Activated T-helper 9 cell treated with anti-CD3 and anti-CD28 coated beads, Interleukin-2, amount 50 U/mL, for 16 hours (primary cell): ENCODE measurements around the gene SFMBT2.
"Not testable (repeated sequence)": the region's sequence is repeated elsewhere in the genome, so short reads cannot be mapped to it uniquely, and the experiment has no call there.

Source experiments
- DNase-seq: peaks from one replicate; pipeline ENCODE4 v3.0.0-alpha.2; 2020; ENCODE audit warnings: low read depth

Gene SFMBT2

DNA sequence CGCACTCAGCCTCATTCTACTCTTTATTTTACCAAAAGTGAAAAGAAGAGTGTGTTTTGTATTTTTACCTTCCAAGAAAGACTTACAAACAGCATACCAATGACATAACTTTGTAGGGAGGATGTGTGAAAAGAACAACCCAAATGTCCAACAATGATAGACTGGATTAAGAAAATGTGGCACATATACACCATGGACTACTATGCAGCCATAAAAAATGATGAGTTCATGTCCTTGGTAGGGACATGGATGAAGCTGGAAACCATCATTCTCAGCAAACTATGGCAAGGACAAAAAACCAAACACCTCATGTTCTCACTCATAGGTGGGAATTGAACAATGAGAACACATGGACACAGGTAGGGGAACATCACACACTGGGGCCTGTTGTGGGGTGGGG, 228.5 kb downstream of the SFMBT2 start:
- DNase-seq, result not testable (repeated sequence)

DNA sequence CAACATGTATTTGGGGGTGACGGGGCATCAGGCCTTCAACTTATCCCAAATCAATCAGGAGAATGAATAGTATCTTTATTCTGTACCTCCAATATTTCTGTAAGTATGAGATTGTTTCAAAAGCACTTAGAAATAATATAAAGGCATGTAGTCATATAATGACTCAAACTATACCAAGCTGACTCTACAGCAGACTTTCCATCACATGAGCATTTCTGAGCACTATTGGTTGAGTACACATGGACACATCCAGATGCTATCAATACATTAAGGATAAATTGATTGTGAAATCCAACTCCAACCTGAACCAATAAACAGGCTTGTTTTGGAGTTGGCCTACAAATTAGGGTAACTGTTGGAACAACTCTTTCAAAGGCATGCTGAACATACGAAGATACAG, 229.4 kb downstream of the SFMBT2 start:
- no peak for DNase-seq

- DNase-seq, result no peak
Measured at GRCh38 chr10:7179536-7179935, 231.3 kb downstream of the SFMBT2 start.

GRCh38 chr10:7173948-7174347, 236.9 kb downstream of the SFMBT2 start:
- DNase-seq, result no peak

- no peak for DNase-seq
Measured at GRCh38 chr10:7171825-7172224, 239.0 kb downstream of the SFMBT2 start.

DNA sequence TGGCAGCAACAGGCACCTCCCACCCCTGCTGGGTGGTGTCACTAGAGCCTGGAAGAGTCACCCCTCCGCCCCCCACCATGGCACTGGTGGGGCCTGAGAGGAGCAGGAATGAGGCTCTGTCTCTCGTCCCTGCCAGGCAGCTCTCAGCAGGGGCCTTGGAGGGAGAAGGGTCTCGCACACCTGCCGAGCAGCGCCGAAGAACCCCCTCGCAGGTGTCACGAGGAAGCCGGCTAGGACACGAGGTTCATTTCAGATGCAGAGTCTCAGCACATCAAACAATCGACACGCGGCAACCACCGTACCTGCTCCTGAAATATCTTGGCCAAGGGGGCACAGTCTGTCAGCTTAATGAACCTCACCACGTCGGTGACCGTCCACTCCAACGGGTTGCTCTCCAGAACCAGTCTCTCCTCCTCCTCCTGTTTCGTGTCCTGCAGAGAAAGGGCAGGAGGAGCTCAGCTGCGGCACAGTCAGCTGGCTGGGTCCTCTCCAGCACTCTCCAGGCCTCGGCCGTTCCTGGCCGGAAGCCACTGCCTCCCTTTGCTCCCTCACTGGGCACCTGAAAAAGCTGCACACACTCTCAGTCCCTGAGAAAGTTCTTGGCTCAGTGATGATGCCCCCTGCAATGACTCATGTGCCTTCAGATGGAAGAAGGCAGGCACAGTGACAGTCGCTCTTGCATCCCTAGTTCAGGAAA, 240.1 kb downstream of the SFMBT2 start:
- no peak for DNase-seq

DNA sequence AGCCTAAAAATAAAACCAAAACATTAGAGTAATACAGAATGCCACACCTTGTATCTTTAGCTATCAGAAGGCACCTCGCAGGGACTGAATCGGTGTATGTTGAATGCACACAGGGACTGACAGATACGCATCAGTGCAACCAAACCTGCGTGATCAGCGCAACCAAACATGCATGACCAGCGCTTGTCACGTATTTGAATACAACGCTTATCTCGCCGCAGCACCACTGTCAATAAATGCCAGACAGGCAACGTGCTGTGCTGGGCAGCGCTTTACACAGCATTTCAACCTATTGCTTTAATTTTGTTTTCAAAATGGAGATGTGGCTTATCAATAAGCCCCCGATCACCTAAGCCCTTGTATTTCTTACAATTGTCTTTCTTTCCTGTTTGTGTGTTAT, 242.4 kb downstream of the SFMBT2 start:
- no peak for DNase-seq

DNA sequence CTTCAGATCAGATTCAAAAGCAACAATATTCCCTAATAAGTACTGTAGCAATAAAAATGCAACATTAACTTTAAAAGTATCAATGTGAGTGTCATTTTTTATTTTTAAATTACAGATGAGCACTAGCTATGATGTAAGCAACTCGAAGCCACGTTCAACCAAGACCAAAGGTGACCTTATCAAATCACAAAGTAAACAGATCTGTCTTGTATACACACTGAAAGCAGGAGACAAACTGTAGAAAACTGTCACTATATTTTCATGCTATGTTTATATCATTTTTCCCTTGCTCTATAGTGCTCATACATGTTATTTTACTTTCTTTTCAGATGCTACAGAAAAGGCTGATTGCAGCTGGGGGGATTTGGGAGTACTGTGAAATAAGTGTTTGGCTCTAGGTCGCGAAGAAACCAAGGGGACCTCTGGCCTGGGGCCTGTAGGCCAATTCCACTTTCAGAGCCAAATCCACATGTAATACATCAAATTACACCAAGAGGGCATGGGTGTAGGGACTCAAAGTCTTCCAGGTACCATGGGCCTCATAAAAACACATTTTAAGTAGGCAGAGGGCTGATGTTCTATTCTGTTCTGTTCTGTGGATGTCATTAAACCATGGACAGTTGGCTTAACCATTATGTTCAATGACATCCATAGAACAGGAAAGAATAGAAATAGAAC, 245.2 kb downstream of the SFMBT2 start:
- no peak for DNase-seq

DNA sequence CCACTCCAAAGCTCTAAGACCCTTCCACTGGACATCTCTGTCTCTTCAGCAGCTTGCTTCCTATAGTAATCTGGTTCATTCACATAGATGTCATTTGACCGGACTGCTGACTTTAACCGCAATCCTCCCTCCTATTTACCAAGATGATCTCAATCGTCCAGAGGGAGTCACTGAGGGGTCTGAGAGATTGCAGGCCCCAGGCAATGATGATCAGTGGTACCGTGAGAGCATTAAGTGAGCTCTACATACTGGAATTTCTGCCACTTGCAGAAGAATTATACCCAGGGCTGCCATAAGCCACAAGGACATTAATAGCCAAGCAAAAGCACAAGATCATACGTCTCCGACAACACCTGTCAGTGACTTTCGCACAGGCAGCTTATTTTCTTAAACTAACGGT, 245.9 kb downstream of the SFMBT2 start:
- DNase-seq, result no peak

- no peak for DNase-seq
Measured at GRCh38 chr10:7162331-7162730, 248.5 kb downstream of the SFMBT2 start.

DNA sequence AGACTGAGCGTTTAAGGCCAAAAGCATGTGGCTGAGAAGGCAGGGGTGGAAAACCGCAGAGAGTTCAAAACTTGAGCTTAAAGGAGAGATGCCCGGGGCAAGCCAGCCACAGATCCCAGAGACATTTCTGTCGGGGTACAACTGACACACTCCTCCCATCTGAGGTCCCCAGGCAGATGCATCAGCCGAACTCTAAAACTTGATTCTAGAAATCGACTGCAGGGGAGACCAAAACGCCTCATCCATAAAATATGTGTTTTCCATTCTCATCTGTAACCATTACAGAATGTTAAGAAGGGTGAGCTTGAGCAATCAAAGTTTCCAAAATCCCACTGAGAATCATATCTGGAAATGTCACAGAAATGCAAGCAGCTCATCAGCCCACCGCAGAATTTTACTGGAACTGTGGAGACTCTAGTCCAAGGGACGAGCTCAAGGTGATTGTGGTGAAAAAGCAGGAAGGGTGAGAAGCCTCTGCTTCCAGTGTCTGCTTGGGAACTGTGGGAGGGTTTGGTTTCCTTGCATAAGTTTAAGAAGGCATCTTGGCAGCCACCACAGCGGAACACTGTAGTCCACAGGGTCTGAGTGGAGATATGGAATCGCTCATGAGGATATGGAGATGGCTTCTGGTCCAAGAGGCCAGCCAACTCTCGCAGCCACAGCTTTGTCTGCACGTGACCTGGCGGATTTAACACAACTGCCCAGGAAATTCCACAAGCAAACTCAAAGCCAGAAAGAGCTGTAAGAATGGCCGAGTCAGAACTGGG, 249.2 kb downstream of the SFMBT2 start:
- DNase-seq, result no peak

DNA sequence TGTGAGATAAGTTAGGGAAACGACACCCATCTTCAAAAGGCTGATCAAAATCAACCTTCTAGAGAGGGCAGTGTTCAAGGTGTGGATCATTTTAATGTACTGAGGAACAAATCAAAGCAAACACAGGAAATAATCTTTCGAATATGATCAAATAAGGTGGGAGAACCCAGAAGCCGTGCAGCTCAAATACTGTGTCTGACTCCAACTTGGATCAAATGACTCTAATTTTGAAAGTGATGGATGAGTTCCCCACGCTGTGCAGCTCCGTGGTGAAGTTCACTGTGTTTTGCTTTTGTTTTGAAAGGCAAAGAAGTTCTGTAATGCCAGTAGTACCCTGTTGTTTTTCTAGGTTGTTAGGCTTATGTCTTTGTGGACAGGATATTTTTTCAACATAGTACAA, 250.9 kb downstream of the SFMBT2 start:
- no peak for DNase-seq

- DNase-seq, result no peak
Measured at GRCh38 chr10:7159517-7159916, 251.3 kb downstream of the SFMBT2 start.

DNA sequence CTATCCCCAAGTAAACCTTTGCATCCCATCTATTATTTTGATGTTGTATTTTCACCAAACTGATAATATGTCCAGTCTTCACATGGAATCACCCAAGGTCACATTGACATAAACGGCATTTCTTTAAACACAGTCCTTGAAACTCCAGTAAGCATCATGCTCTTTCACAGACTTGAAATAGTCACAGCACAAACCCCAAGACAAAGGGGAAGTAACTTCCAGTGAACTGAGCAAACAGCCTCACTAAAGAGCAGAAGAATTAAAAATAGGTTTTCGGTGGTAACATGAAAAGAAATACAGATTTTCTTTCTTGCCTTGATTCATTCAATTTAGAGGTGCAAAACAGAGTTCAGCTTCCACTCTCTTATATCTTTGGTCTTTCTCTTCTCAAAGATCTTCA, 253.7 kb downstream of the SFMBT2 start:
- no peak for DNase-seq

GRCh38 chr10:7153750-7154149, 257.1 kb downstream of the SFMBT2 start:
- no peak for DNase-seq

- DNase-seq, result no peak
Measured at GRCh38 chr10:7152982-7153381, 257.9 kb downstream of the SFMBT2 start.

DNA sequence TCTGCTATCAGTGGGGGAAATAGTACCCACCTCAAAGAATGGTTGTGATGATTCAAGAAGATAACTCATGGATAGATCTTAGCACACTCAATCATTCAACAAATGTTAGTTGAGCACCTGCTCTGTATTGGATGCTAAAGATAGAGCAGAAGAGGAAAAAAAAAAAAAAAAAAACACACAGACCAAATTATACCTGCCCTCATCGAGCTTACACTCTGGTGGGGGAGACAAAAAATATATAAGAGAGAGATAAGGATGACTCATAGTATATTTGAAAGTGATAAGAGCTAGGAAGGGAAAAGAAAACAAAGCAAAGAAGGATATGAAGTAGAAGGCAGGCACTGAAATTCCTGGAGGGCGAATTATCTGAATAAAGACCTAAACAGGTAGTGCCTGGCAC, 258.5 kb downstream of the SFMBT2 start:
- no peak for DNase-seq

DNA sequence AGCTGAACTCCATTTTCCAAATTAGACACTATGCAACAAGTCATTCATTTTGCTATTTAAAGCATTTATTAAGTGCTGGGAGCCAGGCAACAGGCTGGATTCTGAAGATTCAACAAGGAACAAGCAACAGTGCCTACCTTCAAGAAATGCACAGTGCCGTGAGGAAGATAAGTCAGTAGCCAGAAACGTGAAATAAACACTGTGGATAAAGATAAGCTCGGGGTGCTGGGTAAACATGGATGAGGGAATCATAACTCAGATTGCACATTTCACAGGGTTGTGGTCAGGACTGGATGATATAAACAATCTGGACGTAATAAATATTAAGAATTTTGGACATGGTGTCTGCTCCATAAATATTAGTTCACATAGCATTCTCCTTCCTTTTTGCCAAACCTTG, 259.3 kb downstream of the SFMBT2 start:
- DNase-seq, result no peak

DNA sequence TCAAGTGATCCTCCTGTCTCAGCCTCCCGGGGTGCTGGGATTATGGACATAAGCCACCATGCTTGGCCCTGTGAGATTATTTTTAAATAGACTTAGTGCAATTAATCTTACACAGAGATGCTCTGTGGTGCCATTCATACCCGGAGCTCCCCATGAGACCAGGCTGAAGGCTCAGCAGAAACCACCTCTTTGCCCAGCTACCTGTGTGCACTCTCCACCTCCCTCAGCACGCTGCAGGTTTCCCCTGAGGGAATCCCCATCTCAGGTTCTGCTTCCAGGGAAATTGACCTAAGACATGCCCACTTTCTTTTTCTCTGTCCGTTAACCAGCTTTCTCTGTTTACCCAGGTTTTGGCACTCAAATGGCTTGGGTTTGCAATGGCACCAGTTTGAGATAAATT, 260.5 kb downstream of the SFMBT2 start:
- no peak for DNase-seq

- DNase-seq, result no peak
Measured at GRCh38 chr10:7146189-7146588, 264.6 kb downstream of the SFMBT2 start.

GRCh38 chr10:7136016-7136415, 274.8 kb downstream of the SFMBT2 start:
- DNase-seq, result no peak

GRCh38 chr10:7135188-7135587, 275.6 kb downstream of the SFMBT2 start:
- no peak for DNase-seq

- DNase-seq, result no peak
Measured at GRCh38 chr10:7134448-7134847, 276.4 kb downstream of the SFMBT2 start.
